HL-60 (cell line): Measurements from ENCODE around the gene CDRT15.

ENCODE experiments used
- DNase-seq, 2 experiments: peaks; one replicate each; pipeline ENCODE4 v3.0.0-alpha.2; 2010 to 2020; ENCODE audit warnings: low read depth in 1 of 2, low spot score in 1 of 2
- H3K27ac ChIP-seq: fragments of 250-450 bp; sonication (Bioruptor Pico); replicated peaks from 2 replicates; pipeline ENCODE4 v1.5.1; 2020; ENCODE audit warnings: mild to moderate bottlenecking, moderate library complexity
- H3K27me3 ChIP-seq: fragments of 250-450 bp; sonication (Bioruptor Pico); 2 replicates; pipeline ENCODE4 v1.5.1; 2021; ENCODE audit warnings: mild to moderate bottlenecking, moderate library complexity; ENCODE audit not compliant: insufficient read depth, poor library complexity, severe bottlenecking
- H3K4me3 ChIP-seq: replicated peaks from 2 replicates; pipeline ENCODE4 v1.5.1; 2011; ENCODE audit warnings: mild to moderate bottlenecking, control low read depth, low read length; ENCODE audit not compliant: insufficient read depth
- CTCF ChIP-seq: IDR thresholded peaks from one replicate; pipeline ENCODE4 v1.5.1; 2011; ENCODE audit warnings: low read length, control low read depth, inconsistent platforms; ENCODE audit not compliant: insufficient read depth
- GABPA ChIP-seq: IDR thresholded peaks from 2 replicates; pipeline ENCODE4 v1.6.1; 2012; ENCODE audit warnings: low read depth
- POLR2AphosphoS5 ChIP-seq: IDR thresholded peaks from 2 replicates; pipeline ENCODE4 v1.6.1; 2012; ENCODE audit warnings: low read depth
- REST ChIP-seq: IDR thresholded peaks from 2 replicates; pipeline ENCODE4 v1.6.1; 2012; ENCODE audit warnings: low read depth; ENCODE audit not compliant: insufficient replicate concordance
- SPI1 ChIP-seq: IDR thresholded peaks from 2 replicates; pipeline ENCODE4 v1.6.1; 2012; ENCODE audit warnings: low read depth, mild to moderate bottlenecking, borderline replicate concordance

The CDRT15 gene

DNA sequence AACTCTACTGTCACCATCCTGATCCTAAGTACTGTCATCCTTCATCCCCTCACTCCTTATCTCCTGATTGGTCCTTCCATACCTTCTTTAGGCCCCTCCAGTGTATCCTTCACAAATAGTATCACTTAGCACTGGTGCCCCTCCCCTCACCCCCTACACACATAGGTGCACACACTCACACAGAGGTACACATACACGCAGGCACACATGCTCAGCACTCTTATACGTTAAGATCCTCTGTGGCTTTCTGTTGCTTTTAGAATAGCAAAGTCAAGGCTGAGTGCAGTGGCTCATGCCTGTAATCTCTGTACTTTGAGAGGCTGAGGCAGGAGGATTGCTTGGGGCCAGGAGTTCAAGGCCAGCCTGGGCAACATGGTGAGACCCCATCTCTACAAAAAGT, 32.1 kb downstream of the CDRT15 start:
- Histone ChIP-seq H3K4me3 (no peak overlapping the region), H3K27ac (no peak overlapping the region), H3K27me3 (no peaks in the 10 kb centered on the region)
- DNase-seq: no peak
- TF ChIP-seq CTCF (no peak), POLR2AphosphoS5 (no peak), GABPA (no peak), REST (no peak), SPI1 (no peak)

GRCh38 chr17:14204084-14204483, 32.6 kb downstream of the CDRT15 start:
- H3K4me3 ChIP-seq: no peak overlapping the region
- no peak for DNase-seq
- no peak overlapping the region for H3K27ac ChIP-seq
- TF ChIP-seq GABPA (no peak), REST (no peak), CTCF (no peak), SPI1 (no peak), POLR2AphosphoS5 (no peak)
- no peaks in the 10 kb centered on the region for H3K27me3 ChIP-seq

- no peak for TF ChIP-seq POLR2AphosphoS5
- TF ChIP-seq SPI1: no peak
- no peak for TF ChIP-seq GABPA
- no peak for TF ChIP-seq CTCF
- TF ChIP-seq REST: no peak
- Histone ChIP-seq H3K27me3 (no peaks in the 10 kb centered on the region), H3K27ac (no peak overlapping the region), H3K4me3 (no peak overlapping the region)
- DNase-seq: no peak
Measured at GRCh38 chr17:14203388-14203787, 33.3 kb downstream of the CDRT15 start.
